HFFc6 (cell line): Measurements from ENCODE around the gene ANTKMT. TPM values are rescaled to one million over a fixed set of nuclear protein-coding genes. Genes with fewer than 3 reads are reported as not detected.

Source experiments
- DNase-seq: peaks from one replicate; pipeline ENCODE4 v3.0.0-alpha.2; 2018
- H3K27ac Mint-ChIP-seq: 2 replicates; pipeline ENCODE4 v1.8.0; 2020; ENCODE audit warnings: mild to moderate bottlenecking, mixed read lengths
- H3K27me3 Mint-ChIP-seq: 2 replicates; pipeline ENCODE4 v1.8.0; 2021; ENCODE audit warnings: mild to moderate bottlenecking, moderate library complexity, mixed read lengths; ENCODE audit not compliant: insufficient read depth
- H3K36me3 Mint-ChIP-seq: 2 replicates; pipeline ENCODE4 v1.8.0; 2021; ENCODE audit warnings: low read depth, mixed read lengths
- H3K4me1 Mint-ChIP-seq: 2 replicates; pipeline ENCODE4 v1.8.0; 2020; ENCODE audit warnings: low read depth, mixed read lengths
- H3K4me3 Mint-ChIP-seq: 2 replicates; pipeline ENCODE4 v1.8.0; 2020; ENCODE audit warnings: mild to moderate bottlenecking, moderate library complexity, mixed read lengths
- H3K9me3 Mint-ChIP-seq: 2 replicates; pipeline ENCODE4 v1.8.0; 2020; ENCODE audit warnings: mild to moderate bottlenecking, mixed read lengths
- long read RNA-seq: library from polyadenylated mRNA; unstranded; transcript quantifications from one replicate; pipeline ENCODE4 v2.0.0, GENCODE V29; 2019
- total RNA-seq, 6 experiments: library from RNA; stranded (reverse); fragmentation: NEBNext Ultra II Directional; extraction: Animal tissue kit (Norgen Biotek cat#: 25700); gene quantifications; 2 replicates in 1 of 6; 3 replicates in 5 of 6; pipeline ENCODE4 v1.2.3, GENCODE V29; 2021
- TF ChIP-seq, protein P1 (sequence below): fragments of 200-600 bp; sonication (generic); IDR thresholded peaks from 2 replicates; pipeline ENCODE4 v1.5.0; 2021; ENCODE audit warnings: antibody characterized with exemption, mild to moderate bottlenecking

ANTKMT gene, protein sequence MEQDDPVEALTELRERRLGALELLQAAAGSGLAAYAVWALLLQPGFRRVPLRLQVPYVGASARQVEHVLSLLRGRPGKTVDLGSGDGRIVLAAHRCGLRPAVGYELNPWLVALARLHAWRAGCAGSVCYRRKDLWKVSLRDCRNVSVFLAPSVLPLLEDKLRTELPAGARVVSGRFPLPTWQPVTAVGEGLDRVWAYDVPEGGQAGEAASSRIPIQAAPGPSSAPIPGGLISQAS
- 10 to 100 TPM; 50.1 to 57.7 (median 54.7) TPM for total RNA-seq
- long read RNA-seq, transcript FAM173A-204 (4 exons, 800 nt): minor isoform, 6 of 51 reads
- long read RNA-seq, transcript FAM173A-201 (4 exons, 806 nt): minor isoform, 8 of 51 reads
- long read RNA-seq, transcript FAM173A-207 (5 exons, 1,052 nt): major isoform, 26 of 51 reads
- long read RNA-seq, partial matches to known transcripts: 3 of 51 reads
- long read RNA-seq, other reads (novel, unspliced or antisense): 5 of 51 reads

DNA sequence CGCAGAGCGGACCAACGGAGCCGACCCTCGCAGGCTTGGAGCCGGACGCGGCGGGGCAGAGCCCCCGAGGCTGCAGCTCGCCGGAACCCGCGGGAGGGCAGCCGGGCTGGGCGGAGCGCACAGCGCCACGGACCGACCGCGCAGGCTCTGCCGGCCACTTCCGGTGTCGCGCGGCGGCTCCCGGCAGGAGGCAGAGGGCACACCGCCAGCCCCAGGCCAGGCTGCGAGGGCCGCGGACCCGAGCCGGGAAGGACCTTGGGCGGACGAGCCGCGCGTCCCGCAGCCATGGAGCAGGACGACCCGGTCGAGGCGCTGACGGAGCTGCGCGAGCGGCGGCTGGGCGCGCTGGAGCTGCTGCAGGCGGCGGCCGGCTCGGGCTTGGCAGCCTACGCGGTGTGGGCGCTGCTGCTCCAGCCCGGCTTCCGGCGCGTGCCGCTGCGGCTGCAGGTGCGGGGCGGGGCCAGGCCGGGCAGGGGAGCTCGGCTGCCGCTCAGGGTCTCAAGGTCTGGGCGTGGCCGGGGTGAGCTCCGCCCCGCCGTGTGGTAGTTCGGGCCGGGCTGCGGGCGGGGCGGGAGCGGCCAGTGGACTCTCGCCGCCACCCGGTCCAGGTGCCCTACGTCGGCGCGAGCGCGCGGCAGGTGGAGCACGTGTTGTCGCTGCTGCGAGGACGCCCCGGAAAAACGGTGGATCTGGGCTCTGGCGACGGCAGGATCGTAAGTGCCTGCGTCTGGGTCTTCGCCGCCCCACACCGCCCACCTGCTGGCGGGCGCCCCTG lies at the start of gene ANTKMT:
TSS of gene ANTKMT (plus strand) at position 157 of the 775 bp plus-strand sequence. CDS start at position 286, 129 bp downstream.
- Mint-ChIP-seq H3K4me1 (peaks cover 19% of the 10 kb centered on the region), H3K9me3 (no peaks in the 10 kb centered on the region), H3K27me3 (peaks cover 16% of the 10 kb centered on the region), H3K36me3 (no peaks in the 10 kb centered on the region), H3K4me3 (peak within 1 kb of the TSS; percentile 91), H3K27ac (peak within 1 kb of the TSS; percentile 84)
- peak; percentile 50 for DNase-seq
- TF ChIP-seq, protein P1, sequence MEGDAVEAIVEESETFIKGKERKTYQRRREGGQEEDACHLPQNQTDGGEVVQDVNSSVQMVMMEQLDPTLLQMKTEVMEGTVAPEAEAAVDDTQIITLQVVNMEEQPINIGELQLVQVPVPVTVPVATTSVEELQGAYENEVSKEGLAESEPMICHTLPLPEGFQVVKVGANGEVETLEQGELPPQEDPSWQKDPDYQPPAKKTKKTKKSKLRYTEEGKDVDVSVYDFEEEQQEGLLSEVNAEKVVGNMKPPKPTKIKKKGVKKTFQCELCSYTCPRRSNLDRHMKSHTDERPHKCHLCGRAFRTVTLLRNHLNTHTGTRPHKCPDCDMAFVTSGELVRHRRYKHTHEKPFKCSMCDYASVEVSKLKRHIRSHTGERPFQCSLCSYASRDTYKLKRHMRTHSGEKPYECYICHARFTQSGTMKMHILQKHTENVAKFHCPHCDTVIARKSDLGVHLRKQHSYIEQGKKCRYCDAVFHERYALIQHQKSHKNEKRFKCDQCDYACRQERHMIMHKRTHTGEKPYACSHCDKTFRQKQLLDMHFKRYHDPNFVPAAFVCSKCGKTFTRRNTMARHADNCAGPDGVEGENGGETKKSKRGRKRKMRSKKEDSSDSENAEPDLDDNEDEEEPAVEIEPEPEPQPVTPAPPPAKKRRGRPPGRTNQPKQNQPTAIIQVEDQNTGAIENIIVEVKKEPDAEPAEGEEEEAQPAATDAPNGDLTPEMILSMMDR: 0 out of 2 replicates have a peak, but pooled peaks have one; percentile 3

DNA sequence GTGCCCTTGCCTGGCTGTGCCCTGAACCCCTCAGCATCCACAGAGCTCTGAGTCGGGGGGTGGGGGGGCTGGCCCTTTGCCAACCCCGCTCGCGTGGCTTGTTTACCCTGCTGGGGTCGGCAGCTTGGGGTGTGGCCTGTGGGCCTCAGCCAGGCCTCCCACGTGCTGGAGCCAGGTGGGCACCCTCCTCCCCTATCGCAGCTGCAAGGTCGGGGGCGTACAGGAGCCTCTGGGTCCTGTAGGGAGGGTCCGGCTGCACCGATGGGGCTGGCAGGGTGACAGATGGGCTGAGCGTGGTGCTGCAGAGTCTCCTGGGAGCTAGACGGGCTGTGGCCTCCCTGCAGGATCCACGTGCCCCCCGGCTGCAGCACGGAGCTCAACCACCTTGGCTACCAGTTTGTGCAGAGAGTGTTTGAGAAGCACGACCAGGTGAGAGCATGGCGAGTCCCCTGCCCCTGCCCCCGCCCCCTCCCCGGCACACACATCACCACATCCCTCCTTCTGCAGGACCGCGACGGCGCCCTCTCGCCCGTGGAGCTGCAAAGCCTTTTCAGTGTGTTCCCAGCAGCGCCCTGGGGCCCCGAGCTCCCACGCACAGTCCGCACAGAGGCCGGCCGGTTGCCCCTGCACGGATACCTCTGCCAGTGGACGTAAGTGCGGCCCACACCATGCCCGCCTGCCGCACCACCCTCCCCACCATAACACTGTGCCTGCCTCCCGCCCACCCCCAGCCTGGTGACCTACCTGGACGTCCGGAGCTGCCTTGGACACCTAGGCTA lies 49.4 kb upstream of the ANTKMT start:
- Mint-ChIP-seq H3K9me3 (no peaks in the 10 kb centered on the region), H3K27ac (no peak overlapping the region), H3K4me3 (no peak overlapping the region), H3K27me3 (peaks cover 3% of the 10 kb centered on the region), H3K4me1 (no peaks in the 10 kb centered on the region), H3K36me3 (no peaks in the 10 kb centered on the region)
- DNase-seq: no peak
- TF ChIP-seq, protein P1: no peak

DNA sequence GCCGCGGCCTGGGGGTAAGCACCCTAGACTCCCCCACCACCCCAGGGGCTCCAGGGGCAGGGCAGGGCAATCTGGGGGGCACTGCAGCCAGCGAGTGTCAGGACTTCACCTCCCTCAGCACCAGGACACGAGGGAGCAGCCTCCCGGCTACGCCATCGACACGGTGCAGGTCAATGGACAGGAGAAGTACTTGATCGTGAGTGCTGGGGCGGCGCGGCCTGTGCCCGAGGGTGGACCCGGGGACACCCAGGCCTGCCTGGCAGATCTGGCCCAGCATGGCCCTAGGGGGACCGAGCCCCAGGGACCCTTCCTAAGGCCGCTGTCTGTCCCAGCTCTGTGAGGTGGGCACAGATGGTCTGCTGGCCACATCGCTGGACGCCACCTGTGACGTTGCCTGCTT lies 48.6 kb upstream of the ANTKMT start:
- no peak overlapping the region for H3K4me3 Mint-ChIP-seq
- H3K27me3 Mint-ChIP-seq: peaks cover 3% of the 10 kb centered on the region
- no peak overlapping the region for H3K27ac Mint-ChIP-seq

DNA sequence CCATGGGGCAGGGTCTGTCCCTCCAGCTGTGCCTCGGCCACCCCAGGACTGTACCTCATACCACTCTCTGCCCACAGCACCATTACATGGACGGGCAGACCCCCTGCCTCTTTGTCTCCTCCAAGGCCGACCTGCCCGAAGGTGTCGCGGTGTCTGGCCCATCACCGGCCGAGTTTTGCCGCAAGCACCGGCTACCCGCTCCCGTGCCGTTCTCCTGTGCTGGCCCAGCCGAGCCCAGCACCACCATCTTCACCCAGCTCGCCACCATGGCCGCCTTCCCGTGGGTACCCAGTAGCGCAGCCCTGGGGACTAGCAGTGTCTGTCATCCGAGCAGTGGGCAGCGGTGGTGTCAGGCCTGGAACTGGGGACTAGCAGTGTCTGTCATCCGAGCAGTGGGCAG lies 48.1 kb upstream of the ANTKMT start:
- TF ChIP-seq, protein P1: no peak
- Mint-ChIP-seq H3K4me1 (no peaks in the 10 kb centered on the region), H3K4me3 (no peak overlapping the region), H3K27ac (no peak overlapping the region), H3K27me3 (peaks cover 3% of the 10 kb centered on the region), H3K9me3 (no peaks in the 10 kb centered on the region), H3K36me3 (no peaks in the 10 kb centered on the region)
- no peak for DNase-seq

More for the DNA sequence above, 48.6 kb upstream of the ANTKMT start:
- no peak for DNase-seq
- TF ChIP-seq, protein P1: no peak
- Mint-ChIP-seq H3K4me1 (no peaks in the 10 kb centered on the region), H3K9me3 (no peaks in the 10 kb centered on the region), H3K36me3 (no peaks in the 10 kb centered on the region)

DNA sequence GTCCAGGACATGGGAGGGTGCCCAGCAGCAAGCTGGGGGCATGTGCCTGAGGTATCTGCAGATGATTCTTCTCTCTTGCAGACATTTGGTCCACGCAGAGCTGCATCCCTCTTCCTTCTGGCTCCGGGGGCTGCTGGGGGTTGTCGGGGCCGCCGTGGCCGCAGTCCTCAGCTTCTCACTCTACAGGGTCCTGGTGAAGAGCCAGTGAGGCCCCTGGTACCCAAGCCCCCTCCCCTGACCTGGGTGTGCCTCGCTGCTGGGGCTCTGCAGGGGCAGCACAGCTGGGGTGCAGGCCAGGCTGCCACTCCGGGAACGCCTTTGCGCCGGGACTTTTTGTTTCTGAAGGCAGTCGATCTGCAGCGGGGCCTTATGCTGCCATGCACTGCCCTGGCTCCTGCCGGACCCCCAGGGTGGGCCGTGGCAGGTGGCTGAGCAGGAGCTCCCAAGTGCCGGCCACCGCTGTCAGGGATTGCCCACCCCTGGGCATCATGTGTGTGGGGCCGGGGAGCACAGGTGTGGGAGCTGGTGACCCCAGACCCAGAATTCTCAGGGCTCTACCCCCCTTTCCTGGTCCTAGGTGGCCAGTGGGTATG lies 47.5 kb upstream of the ANTKMT start:
- H3K27me3 Mint-ChIP-seq: peaks cover 3% of the 10 kb centered on the region
- no peaks in the 10 kb centered on the region for H3K36me3 Mint-ChIP-seq
- TF ChIP-seq, protein P1: no peak
- H3K27ac Mint-ChIP-seq: no peak overlapping the region
- H3K4me1 Mint-ChIP-seq: no peaks in the 10 kb centered on the region
- no peak overlapping the region for H3K4me3 Mint-ChIP-seq
- no peak for DNase-seq
- H3K9me3 Mint-ChIP-seq: no peaks in the 10 kb centered on the region
